HG03045 (cell line): ENCODE data around the gene DEFB121.
"Not testable (repeated sequence)": the region's sequence is repeated elsewhere in the genome, so short reads cannot be mapped to it uniquely, and the experiment has no call there.

Source experiments
- ATAC-seq: cut with Tn5 transposase; IDR thresholded peaks from one replicate; pipeline ENCODE4 v1.9.1; 2021; ENCODE audit warnings: mild to moderate bottlenecking, moderate library complexity; ENCODE audit not compliant: unreplicated experiment

The DEFB121 gene, protein sequence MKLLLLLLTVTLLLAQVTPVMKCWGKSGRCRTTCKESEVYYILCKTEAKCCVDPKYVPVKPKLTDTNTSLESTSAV

DNA sequence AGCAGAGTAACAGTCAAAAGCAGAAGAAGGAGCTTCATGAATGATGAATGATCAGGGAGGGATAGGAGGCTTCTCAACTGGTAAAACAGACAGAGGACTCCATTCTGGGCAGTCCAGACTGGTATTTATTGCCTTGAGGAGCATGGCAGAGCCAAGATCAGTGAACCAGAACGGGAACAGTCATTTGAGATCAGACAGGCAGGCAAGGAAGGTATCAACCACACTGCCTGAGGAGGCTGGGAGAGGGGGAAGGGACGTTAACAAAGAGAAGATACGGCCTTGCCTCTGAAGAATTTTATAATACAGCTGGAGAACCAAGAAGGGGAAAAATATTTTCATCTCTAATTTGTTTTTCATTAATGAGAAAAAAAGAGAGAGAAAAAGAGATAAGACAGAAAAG is at the start of gene DEFB121:
TSS of gene DEFB121 (minus strand) at position 101 of the 400 bp plus-strand sequence. CDS start at position 38, 63 bp downstream.
- no peak for ATAC-seq

DNA sequence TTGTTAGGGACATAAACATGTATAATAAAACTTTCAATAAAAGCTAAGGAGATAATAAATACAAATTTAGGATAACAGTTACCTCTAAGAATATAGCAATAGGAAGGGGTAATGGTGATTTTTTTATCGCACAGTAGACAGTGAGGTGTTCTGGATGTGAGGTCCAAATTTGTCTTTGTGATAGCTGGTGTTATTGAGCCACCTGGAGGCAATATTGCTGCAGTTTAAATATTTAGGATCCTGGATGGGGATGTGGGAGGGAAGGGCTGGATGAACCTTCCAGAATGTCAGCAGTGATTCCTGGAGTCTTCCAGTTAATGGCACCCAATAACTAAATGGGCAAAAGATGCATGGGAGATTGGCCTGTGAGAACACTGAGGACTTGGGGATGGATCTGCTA is 48.3 kb upstream of the DEFB121 start:
- ATAC-seq = no peak

DNA sequence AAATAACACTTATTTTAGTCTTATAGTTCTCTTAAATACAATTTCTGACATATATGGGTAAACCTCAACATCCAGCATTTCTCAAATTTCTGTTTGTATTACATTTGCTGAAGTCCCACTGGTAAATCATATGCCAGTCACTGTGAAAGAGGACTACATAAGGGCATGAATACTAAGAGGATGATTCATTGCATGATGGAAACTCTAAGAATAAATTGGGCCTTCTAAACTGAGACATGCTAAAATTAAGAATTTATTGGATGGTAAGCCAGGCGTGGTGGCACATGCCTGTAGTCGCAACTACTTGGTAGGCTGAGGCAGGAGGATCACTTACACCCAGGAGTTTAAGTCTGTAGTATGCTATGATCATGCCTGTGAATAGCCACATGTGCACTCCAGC is 46.6 kb upstream of the DEFB121 start:
- ATAC-seq = no peak

DNA sequence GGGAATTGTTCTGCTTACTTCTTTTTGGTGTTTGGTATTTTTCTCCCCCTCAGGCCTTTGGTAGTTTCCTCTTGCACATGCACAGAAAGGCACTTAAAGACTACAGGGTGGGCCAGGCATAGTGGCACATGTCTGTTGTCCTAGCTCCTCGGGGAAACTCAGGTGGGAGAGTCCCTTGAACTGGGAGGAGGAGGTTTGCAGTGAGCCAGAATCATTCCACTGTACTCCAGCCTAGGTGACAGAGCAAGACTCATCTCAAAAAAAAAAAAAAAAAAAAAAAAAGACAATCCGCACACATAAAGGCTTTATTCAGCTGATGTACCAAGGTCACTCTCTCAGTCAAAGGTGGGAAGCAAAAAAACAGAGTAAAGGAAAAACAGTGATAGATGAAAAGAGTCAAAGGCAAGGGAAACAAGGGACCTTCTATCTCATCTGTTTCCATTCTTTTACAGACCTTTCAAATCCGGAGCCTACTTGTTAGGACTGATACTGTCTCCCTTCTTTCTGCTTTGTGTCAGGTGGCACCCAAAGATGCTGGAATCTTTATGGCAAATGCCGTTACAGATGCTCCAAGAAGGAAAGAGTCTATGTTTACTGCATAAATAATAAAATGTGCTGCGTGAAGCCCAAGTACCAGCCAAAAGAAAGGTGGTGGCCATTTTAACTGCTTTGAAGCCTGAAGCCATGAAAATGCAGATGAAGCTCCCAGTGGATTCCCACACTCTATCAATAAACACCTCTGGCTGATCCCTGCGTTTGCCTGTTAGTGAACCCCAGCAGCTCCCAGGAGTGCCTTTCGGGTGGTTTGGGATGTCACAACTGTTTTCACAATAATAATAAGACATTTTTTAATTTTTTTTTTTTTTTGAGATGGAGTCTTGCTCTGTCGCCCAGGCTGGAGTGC is 43.7 kb upstream of the DEFB121 start:
- ATAC-seq = no peak

DNA sequence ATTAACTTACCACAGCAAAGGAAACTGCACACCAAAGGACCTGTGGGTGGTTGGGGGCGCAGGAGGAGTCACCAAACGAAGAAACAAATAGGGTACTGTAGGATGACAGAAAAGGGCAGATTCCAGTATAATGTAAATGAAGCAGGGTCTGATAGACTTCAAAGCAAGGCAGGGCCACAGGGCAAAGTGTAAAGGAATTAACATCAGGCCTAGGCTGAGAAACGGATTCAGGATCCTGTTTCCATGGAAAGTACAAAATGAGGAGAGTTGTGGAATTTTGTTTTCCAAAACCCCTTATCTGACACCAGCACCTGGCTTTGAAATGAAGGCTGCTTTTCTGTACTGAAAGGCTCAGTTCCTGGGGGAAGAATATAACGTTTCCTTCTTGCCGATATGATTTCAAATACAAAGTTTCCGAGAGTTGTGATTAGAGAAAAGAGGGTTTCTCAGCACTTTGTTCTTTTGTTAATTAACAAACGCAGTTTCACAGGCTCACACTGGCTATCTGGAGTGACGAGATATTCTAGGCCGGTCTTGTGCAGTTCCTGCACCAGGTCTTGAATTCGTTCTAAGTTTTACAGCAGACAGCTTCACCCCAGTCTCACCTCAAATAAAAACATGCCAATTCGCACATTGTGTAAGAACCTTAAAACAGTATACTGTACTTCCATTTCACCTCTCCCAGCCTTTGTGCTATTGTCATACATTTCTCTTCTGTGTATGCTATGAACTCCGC is 40.2 kb upstream of the DEFB121 start:
- no peak for ATAC-seq

DNA sequence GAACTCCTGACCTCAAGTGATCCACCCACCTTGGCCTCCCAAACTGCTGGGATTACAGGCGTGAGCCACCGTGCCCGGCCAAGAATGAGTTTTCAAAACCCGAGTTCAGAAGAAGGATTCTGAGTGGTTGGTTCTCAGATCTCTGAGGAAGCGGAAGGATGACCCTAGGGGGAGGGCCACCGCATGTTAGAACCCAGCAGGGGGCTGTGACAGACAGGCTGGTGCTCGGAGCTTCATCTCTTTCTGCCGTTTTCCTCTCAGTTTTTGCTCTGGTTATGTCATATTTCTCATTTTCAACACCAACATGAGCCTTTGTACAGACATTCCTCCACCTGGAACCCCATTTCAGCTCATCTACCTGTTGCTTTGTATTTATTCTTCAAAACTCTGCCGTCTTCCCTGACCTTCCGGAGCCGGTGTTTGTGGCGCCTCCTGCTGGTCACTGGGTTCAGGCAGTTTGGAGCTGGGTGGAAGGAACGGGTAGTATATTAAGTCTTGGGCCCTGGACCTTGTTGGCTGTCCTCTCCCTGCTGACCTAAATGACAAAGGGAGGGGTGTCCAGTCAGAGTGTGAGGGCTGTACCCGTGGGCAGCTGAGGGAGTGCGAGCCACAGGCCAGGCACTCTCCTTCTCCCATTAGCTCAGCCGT is 34.1 kb upstream of the DEFB121 start, which contains the start of gene DEFB123:
TSS of gene DEFB123 (plus strand) at position 621 of the 648 bp plus-strand sequence. CDS start 67 bp downstream, outside the sequence.
- ATAC-seq = no peak

DNA sequence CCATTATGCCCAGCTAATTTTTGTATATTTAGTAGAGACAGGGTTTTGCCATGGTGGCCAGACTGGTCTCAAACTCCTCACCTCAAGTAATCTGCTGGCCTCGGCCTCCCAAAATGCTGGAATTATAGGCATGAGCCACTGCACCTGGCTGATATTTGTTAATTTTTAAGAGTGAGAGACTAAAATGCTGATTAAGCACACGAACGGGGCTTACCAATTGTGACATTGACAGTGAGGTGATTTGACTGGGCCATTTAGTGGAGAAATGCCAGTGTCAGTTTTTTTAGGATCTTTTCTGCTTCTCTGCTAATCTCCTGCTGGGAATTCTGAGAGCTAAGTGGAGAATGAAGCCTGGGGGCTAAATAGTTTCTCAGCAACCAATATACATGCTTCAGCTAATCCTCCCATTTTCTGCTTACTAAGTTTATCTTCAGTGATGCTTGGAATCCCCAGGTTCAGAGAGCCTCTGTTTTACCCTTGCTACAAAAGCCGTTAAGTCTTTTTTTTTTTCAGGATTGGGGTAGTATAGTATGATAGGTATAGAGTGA is 24.6 kb upstream of the DEFB121 start:
- ATAC-seq = no peak

DNA sequence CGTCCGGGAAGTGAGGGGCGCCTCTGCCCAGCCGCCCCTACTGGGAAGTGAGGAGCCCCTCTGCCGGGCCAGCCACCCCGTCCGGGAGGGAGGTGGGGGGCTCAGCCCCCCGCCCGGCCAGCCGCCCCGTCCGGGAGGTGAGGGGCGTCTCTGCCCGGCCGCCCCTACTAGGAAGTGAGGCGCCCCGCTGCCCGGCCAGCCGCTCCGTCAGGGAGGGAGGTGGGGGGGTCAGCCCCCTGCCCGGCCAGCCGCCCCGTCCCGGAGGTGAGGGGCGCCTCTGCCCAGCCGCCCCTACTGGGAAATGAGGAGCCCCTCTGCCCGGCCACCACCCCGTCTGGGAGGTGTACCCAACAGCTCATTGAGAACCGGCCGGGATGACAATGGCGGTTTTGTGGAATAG is 21.6 kb upstream of the DEFB121 start:
- not testable (repeated sequence) for ATAC-seq

DNA sequence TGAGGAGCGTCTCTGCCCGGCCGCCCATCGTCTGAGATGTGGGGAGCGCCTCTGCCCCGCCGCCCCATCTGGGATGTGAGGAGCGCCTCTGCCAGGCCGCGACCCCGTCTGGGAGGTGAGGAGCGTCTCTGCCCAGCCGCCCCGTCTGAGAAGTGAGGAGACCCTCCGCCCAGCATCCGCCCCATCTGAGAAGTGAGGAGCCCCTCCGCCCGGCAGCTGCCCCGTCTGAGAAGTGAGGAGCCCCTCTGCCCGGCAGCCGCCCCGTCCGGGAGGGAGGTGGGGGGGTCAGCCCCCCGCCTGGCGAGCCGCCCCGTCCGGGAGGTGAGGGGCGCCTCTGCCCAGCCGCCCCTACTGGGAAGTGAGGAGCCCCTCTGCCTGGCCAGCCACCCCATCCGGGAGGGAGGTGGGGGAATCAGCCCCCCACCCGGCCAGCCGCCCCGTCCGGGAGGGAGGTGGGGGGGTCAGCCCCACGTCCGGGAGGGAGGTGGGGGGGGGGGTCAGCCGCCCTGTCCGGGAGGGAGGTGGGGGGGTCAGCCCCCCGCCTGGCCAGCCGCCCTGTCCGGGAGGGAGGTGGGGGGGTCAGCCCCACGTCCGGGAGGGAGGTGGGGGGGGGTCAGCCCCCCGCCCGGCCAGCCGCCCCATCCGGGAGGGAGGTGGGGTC is 21.0 kb upstream of the DEFB121 start:
- not testable (repeated sequence) for ATAC-seq

DNA sequence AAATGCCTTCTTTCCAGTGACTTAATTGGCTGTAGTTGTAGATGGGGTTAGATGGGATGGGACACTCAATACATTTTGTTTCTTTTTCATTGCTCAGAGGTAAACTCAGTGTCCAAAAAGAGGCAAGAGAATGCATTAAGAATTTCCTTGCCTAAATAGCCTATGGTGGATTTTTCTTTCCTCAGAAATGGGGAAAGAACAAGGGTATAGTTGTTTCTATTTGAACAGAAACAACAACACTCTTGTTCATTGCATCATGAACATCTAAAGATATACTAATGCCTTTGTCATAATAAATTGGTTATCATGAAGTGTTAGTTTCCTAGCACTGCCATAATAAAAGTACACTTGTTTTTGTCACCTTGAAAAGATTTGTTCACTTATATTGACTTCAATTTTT is 19.8 kb upstream of the DEFB121 start:
- no peak for ATAC-seq

DNA sequence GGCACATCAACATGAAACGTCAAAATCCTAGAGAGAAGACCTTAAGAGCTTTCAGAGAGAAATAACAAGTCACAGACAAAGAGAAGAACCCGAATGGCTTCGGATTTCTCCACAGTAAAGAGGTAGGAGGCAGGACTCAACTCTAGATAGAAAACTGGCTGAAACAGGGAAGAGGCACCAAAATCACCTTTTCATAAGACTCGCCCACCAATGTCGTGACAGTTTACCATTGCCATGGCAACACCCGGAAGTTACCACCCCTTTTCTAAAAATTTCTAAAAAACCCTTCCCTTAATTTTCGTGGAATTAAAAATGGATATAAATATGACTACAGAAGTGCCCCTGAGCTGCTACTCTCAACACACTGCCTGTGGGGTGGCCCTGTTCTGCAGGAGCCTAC is 12.3 kb upstream of the DEFB121 start:
- no peak for ATAC-seq

DNA sequence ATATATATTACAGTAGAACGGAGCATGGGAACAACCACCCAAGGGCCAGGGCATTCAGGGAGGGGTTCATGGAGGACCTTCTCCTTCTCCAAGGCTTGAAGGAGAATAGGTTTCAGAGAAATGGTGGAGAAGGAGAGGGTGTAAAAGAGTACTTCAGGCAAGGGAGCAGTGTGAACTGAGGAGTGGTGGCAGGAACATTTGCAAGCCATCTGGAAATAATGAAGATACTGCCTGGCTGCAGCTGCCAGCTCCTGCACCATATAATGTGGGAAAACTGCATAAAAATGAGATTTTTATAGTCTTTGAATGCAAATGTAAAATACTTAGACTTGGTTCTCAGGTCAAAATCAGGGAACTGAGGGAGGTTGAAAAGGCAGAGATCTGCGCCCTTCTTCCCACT is 9.6 kb upstream of the DEFB121 start:
- no peak for ATAC-seq

DNA sequence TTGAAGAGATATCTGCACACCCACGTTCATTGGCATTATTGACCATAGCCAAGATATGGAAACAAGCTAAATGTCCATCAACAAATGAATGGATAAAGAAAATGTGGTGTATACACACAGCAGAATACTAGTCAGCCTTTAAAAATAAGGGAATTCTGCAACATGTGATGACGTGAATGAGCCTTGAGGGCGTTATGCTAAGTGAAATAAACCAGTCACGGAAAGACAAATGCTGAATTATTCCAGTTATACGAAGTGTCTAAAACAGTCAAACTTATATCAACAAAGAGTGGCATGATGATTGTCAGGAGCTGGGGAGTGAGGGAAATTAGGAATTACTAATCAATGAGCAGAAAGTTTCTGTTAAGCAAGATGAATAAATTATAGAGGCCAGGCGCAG is 8.4 kb upstream of the DEFB121 start:
- ATAC-seq = no peak

DNA sequence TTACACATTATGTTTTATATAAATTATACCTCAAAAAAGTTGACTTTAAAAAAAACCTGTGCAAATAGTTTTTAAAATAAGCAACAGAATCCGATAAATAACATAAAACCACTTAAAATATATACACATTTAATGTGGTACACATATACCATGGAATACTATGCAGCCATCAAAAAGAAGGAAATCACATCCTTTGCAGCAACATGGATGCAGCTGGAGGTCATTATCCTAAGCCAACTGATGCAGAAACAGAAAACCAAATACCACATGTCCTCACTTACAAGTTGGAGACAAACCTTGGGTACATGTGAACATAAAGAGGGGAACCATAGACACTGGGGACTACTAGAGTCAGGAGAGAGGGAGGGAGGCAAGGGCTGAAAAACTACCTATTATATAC is 4.0 kb upstream of the DEFB121 start:
- ATAC-seq = no peak

DNA sequence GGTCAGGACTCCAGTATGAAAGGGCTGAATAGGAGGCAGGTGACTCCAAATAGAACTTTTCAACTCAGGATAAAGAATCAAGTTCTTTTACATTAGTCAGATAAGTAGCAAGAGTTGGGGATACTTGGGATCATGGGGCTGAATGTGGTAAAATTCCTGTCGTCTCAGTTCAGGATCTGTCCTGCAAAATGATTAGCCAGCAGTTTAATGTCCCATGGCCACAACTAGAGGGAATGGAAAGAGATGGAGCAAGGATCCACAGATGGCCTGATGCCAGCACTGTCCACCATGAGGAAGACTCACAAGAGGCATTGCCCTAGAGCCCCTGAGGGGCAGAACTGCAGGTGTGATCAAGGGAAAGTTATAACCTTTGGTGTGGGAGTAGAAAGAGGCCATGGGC is 2.1 kb downstream of the DEFB121 start:
- ATAC-seq = no peak

DNA sequence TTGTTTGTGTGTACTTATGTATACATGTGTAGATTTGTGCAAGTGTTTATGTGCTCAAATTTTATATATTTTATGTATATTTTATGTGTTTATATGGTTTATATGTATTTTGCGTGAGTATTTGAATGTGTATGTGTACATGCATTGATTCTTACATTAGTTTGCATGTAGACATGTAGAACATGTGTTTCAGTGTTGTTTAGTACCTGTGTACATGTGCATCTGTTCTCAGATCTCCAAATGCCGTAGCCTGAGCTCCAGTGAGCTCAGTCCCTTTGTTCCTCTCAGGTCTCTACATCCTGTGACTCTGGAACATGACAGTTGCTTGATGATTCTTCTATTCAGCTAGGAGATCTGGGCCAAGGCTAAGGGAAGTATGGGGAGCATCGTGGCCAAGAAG is 11.1 kb downstream of the DEFB121 start:
- no peak for ATAC-seq

DNA sequence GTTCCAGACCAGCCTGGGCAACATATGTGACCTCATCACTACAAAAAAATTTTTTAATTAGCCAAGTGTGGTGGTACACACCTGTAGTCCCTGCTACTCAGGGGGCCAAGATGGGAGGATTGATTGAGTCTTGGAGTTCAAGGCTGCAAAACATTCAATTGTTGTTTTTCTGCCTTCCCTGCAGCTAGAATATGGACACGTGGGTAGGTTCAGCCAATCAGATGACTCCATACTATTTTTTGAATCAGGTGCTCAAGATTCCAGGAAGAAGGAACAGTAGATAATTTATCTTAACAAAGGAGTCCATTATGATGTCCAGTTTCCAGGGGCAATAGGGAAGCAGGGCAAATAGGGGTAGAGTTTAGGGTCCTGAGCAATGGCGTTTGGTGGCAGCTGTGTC is 13.2 kb downstream of the DEFB121 start:
- ATAC-seq = no peak

DNA sequence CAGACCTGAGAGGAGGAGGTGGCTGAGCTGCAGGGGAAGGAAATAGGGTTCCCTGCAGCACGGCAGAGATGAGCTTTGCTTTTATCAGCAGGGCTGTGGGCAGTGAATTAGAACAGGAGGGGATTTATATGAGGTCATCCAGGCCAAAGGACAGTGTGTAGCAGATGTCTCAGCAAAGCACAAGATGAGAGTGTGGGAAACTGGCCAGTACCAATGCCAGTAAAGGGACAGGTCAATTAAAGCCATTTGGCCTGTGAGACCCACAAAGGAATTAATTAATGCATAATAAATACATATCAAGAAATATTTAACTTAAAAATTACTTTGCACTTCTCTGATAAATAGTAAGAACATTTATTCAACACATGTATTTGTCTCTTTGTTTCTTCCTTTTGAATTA is 15.5 kb downstream of the DEFB121 start, which contains the start of gene DEFB119:
TSS of gene DEFB119 (minus strand) at position 101 of the 400 bp plus-strand sequence. CDS start 107 bp downstream, outside the sequence.
- no peak for ATAC-seq

DNA sequence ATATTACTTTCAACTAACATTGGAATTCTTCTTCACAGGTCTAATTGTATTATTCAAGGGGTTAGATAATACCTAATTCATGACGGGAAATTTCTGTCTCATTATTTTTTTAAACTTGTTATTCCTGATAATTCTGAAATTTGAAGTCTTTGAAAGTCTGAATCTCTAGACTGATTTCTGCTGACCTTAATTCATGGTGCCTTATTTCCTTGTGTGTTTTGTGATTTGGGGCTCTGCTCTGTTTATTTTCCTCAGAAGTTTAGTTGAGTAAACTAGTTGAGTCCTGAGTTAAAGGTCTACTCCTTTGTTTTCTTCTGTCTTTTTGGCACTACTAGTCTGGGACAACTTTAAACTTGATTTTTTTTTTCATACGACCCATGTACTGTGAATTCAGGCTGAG is 31.7 kb downstream of the DEFB121 start:
- no peak for ATAC-seq

DNA sequence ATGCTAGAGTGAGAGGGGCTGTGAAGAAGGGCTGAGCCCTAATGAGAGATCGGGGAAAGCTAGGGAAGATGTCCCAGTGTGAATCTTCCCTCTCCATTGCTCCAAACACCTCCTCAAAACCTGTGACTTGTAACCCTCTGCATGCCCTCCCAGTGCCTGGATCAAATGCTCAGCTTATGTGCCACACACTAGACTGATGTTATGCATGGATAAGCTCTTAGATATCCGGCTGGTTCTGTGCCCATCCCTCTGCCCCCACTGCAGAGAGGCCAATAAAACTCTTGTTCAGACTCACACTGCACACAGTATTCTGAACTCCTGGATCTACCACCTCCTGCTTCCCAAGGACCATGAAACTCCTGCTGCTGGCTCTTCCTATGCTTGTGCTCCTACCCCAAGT is 37.7 kb downstream of the DEFB121 start, which contains the start of gene DEFB118:
TSS of gene DEFB118 (plus strand) at position 301 of the 400 bp plus-strand sequence. CDS start at position 351, 50 bp downstream.
- ATAC-seq = no peak
